NCI-H1048 (cell line): ENCODE measurements around the gene LGALSL.

Experiments
- DNase-seq: peaks from one replicate; lab custom pipeline; 2025; lab: John Stamatoyannopoulos, UW

LGALSL gene

DNA sequence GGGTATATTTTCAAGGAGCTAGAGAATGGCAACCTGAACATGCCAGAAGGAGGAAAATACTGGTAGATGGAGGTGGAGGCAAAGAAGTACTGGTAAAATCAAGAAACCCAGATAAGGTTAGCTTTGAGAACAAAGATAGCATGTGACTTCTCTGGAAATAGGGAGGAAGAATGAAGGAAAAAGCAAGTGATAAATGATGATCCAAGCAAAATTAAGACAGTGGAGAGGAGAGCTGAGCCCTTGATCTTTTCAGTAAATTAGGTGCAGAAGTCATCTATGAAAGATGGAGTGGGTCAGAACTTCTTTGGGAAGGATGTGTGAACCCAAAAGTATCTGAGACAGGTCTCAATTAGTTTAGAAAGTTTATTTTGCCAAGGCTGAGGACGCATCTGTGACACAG, 44.5 kb downstream of the LGALSL start:
- DNase-seq: no peak

DNA sequence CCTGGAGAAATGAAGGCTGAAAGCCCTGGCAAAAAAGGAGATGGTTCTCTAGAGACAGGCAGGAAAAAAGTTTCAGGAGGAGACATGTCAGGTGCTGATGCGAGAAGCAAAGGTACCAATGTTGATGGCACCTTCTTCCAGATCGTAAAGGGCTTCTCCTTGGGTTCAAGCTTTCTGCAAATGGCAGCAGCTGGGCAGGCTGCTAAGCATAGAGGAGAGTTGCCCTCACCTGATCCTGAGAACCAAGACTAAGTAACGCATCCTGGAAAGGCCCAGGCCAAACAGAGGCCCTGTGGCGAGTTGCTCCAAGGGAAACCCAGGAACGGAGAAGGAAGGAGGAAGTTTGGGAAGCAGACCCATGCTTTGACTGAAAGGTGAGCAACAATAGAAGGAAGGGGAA, 46.6 kb downstream of the LGALSL start:
- DNase-seq: no peak

DNA sequence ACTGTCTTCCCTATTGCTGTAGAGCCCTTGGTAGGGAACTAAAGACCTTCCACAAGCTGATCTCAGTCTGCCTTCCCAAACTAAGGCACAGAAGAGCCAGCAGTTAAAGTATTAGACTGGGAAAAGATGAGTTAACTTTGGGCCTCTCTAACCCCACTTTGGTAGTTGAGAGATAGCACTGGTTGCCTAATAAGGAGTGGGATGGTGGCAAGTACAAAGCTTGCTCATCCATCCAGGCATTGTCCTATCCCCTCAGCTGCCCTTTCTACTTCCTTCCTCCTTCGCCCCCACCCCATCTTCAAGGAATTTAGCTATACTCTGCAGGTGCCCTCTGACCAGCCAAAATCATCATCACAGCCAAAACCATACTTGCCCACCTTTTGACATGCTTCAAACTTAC, 48.0 kb downstream of the LGALSL start:
- DNase-seq: no peak

DNA sequence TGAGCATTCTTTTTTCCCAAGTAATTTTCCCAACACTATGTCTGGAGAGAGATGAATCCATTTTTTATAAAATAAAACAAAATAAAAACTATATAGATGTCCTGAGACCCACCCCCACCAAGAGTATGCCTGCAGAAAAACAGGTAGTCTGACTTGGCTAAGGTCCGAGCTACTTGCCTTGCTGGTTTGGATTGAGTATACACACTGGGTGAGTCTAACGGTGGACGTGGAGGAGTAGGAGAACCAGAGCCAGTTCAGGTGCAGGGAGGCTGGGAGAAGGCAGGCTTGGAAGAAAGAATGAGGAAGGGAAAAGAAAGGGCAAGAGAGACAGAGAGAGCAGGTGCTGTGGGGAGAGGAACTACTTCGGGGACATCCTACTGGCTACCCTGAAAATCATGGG, 48.9 kb downstream of the LGALSL start:
- no peak for DNase-seq

DNA sequence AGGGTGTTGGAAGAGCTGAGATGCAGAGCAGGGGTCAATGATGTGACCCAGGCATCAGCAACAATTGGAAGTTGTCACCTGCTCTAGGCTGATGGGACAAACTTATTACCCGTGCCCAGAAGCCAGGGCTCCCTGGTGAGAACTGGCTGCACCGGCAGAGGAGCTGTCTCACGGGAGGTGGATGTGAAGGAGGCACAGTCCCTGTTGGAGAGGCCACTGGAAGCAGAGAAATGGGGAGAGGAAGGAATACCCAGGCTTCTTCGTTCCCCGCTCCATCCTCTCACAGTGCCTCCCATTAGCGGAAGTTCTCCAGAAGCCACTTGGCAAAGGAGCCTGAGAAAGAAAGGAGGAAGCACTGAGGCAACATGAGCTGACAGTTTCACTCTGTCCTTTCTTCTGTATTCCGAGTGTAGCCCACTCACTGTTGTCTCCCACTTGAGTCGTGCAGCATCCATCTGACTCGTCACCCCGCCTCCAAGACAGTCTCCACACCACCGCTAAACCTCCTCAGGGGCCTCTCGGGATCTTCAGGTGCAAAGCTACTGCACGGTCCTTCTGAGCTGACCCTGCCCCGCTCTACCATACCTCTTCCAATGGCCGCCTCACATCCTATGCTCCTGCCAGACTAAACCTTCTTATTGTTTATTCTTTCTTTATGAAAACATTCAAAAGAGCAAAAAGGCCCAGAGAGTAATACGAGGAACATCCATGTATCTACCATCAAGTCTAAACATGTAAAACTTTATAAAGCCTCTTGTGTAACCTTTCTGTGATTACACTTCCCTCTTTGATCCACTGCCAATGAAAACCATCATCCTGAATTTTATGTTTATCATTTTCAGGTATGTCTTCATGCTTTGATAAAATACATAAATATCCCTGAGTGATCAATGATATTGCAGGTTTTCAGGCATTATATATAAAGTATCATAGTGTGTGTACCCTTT, 51.1 kb downstream of the LGALSL start:
- DNase-seq: no peak

DNA sequence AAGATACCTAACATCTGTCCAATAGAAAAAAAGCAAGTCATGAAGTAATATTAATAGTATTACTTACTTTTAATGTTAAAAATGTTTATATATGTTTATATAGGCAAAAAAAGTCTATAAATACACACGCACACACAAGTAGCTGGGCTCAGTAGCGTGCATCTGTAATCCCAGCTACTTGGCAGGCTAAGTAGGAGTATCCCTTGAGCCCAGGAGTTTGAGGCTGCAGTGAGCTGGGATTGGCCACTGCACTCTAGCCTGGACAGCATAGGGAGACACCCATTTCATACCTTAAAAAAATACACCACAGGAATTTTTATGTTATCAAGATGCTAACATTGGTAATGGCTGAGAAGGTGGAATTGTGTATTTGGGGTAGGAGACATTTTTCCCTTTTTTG, 52.7 kb downstream of the LGALSL start:
- DNase-seq: no peak
